GM21576 (cell line): ENCODE results near the gene THAP9.
"Not testable (repeated sequence)": the region's sequence is repeated elsewhere in the genome, so short reads cannot be mapped to it uniquely, and the experiment has no call there.

Source experiments
- ATAC-seq: cut with Tn5 transposase; IDR thresholded peaks from one replicate; pipeline ENCODE4 v1.9.1; 2021; ENCODE audit warnings: mild to moderate bottlenecking, moderate library complexity; ENCODE audit not compliant: unreplicated experiment

Gene THAP9

DNA sequence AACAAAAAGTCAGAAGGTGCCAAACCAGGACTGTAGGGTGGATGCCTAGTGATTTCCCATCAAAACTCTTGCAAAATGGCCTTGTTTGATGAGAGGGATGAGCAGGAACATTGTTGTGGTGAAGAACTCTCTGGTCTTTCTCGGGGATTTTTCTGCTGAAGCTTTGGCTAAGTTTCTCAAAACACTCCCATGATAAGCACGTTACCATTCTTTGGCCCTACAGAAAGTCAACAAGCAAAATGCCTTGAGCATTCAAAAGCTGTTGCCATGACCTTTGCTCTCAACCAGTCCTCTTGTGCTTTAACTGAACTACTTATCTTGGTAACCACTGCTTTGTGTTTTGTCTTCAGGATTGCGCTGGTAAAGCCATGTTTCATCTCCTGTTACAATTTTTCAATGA is 6.6 kb upstream of the THAP9 start:
- no peak for ATAC-seq

DNA sequence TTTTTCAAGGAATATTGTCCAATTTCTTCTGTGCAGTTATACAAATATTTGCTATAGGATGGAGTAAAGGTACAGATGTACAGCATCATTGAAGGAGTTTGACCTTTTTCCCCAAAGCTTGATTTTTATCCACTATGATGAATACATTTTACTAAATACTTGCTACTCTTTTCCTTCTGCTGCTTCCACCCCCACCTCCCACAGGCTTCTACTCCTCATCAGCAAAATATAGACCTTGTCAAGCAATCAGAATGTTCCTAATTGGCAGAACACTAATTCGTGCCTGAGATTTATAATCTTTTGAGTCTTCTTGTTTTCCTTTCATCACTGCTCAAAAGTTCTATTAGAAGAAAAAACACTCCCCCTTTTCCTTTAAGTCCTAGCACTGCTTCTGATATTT is 3.8 kb upstream of the THAP9 start:
- no peak for ATAC-seq

DNA sequence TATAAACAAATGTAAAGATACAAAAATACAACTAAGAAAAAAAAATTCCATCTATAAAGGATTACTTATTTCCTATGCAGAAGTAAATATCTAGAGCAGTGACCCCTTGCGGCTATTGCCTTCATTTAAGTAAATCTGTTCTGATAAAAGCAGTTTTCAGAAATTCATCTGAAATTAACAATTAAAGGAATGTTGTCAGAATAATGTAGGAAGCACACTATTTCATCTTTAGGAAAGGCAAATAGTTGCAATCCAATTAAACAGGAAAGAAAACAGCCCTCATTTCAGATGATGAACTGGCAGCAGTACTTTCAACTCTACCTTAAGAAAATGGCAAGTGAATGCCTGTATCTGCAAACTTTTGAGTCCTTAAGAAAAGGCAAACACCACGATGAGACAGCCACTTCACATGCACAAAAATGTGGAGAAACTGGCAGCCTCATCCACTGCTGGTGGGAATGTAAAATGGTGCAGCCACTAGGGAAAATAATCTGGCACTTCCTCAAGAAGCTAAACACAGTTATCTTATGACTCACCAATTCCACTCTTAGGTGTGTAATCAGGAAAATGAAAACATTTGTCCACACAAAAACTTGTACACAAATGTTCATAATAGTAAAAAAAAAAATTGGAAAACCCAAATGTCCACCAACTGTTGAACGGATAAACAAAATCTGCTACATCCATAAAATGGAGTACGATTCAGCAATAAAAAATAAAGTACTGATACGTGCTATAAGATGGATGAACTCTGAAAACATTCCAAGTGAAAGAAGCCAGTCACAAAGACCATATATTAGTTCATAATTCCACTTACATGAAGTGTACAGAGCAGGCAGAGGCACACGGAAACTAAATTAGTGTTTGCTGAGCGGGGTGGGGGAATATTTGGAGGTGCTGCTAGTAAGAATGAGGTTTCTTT is 2.0 kb upstream of the THAP9 start:
- ATAC-seq: no peak

DNA sequence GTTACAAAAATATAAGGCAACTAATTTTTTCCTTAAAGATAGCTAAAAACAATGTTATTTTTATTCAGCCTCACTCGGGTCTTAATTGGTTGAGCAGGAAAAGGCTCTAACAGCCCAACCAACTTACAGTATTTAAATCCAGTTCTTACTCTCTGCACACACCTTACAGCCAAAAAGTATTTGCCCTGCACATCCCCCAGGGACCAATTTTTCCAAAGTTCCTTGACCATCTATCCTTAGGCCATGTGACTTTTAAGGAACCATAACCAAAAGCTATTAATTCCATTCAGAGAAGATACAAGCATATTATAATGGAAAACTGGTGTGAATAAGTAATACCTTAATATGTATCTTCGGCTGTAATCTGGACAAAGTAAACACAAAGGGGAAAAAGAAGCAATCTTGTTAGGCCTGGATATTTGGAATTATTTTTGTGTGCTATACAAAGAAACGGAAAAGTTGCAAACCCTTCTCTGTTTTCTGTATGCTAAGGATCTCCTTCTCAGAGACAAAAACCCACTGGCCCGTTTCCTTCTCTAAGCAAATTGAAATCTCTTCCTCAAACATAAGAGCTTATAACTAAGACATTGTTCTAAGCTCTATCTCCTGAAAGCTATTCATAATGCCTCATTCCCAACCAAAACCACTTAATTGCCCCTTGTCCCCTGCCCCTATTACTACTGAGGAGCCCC is 1.0 kb upstream of the THAP9 start:
- ATAC-seq: no peak

DNA sequence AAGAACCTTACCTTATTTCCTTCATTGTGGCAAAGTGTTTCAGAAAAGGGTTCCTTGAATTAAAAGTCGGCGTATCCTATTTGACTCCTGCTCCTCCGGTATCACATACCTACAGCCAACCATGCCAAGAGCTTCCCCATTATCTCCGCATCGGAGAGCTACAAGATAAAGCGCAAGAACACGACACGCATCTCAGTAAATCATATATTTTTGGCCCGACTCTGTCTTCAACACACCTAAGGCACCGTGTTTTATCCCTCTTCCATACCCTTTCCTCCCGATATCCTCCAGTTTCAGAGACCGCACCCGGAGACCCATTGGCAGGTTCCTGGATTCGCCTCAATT is 497 bp upstream of the THAP9 start:
- ATAC-seq: peak; percentile 3

DNA sequence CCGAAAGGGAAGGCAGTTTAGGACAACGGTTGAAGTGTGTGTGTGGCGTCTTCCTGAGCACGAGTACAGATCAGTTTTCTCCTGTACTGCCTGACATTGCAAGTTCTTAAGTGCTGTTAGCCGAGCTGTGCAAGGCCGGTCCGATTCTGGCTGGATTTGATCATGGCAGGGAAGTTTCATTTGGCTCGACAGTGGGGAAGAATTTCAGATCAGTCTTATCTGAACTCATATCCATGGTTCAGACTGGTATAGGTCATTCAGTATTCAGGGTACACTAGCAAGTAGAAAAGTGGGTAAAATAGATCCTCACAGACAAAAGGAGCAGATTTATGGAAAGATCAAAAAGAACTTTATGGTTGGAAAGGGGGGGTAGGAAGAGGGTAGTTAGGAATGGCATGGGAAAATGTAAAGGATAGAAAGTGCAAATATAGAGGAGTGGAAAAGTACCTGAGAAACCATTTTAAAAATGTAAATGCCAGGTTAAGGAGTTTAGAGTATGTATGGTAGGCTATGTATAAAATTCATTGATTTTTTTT is 716 bp downstream of the THAP9 start:
- ATAC-seq: no peak

DNA sequence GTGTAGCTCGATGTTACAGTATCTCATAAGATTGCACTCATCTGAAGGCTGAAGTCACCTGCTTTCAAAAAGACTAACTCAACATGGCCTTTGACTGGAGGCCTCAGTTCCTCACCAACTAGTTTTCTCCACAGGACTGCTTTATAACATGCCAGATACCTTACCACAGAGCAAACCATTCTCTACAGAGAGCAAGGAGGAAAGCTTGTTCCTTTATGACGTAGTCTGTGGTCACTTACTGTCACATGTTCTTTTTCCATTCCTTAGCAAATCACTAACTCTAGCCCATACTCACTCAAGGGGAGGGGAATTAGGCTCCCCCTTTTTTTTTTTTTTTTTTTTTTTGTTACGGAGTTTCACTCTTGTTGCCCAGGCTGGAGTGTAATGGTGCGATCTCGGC is 3.2 kb downstream of the THAP9 start:
- ATAC-seq: no peak

DNA sequence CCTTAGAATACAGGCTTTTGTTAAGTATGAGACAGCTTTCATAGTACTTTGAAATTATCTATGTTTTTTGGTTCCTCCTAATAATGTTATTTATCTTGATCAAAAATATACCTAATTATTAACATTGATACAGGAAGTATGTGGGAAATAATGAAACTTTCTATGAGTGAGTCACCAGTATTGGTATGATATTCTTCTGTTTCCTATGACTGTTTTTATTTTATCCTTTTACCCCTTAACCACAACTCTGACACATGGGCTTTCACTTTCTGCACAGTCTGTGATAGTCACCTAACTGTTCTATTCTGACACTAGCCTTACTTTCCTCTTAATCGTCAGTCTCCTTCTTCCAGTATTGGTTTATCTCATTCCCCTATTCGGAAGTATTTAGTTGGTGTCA is 4.7 kb downstream of the THAP9 start:
- ATAC-seq: peak; percentile 49

DNA sequence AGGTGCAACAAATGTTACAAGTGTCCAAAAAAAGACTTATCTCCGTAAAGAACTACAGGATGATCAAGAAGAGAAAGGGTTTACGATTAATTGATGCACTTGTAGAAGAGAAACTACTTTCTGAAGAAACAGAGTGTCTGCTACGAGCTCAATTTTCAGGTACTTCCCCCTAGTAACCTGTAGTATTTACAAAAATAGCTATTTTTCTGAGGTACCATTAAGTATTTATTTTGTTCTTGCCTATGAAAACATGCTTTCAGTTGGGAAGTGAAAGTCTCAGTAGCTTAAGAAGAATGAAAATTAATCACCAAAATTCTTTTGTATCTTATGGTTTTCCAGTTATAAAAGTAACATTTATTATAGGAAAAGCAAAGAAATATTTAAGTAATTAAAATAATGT is 5.9 kb downstream of the THAP9 start:
- peak; percentile 47 for ATAC-seq

DNA sequence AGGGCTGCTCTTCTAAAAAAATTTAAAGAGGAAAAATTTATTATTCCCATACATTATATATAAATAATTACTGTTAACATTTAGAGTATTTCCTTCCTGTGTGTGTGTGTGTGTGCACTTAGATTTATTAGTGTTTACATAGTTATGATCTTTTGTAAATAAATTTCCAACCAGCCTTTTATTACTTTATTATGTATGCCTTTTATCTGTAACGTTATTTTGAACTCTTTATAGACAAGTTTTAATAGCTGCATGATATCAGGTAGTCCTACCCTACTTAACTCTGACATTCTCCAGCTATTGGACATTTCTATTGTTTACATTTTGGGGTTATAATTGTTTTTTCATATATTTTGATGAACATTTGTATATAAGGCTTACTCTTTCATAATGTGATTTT is 8.8 kb downstream of the THAP9 start:
- ATAC-seq: no peak

DNA sequence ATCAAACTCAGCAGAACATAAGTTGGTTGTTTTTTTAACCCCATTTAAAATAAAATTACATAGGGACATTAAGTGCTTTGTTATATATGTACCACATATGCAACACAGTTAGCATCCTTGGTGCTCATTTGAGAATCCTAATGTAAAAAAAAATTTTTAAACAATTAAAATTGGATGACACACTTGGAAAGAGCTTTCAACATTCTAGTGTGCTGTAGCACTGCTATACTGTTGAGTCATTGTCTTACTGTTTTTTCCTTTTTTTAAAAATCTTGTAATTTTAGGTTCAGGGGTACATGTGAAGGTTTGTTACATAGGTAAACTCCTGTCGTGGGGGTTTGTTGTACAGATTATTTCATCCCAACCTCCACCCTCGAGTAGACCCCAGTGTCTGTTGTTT is 12.8 kb downstream of the THAP9 start:
- ATAC-seq: no peak

DNA sequence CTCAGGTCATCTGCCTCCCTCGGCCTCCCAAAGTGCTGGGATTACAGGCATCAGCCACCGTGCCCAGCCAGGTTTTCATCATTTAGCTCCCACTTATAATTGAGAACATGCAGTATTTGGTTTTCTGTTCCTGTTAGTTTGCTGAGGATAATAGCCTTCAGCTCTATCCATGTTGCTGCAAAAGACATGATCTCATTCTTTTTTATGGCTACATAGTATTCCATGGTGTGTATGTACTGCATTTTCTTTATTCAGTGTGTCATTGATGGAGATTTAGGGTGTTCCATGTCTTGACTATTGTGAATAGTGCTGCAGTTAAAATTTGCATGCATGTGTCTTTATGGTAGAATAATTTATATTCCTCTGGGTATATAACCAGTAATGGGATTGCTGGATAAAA is 13.4 kb downstream of the THAP9 start:
- not testable (repeated sequence) for ATAC-seq

DNA sequence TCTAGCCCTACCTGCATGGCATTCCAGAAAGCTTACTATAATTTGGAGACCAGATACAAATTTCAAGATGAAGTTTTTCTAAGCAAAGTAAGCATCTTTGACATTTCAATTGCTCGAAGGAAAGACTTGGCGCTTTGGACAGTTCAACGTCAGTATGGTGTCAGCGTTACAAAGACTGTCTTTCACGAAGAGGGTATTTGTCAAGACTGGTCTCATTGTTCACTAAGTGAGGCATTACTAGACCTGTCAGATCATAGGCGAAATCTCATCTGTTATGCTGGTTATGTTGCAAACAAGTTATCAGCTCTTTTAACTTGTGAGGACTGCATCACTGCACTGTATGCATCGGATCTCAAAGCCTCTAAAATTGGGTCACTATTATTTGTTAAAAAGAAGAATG is 17.6 kb downstream of the THAP9 start:
- no peak for ATAC-seq

DNA sequence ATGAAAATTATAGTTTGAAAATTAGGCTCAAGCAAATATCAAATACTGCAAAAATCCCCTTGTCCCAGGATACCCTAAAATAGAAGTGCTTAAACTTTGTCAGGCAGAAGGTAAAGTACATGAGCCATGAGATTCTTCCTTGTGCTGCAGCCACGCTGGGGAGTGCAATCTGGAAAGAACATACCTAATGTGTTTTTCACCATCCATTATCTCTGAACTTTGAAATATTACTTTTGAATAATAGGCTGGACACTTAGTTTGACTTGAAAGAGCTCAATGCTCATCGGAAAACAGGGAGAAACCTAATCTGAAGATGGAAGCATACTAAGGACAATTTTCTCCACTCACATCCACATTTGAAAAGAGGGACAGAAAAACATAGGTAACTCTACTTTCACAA is 18.9 kb downstream of the THAP9 start:
- ATAC-seq: no peak

DNA sequence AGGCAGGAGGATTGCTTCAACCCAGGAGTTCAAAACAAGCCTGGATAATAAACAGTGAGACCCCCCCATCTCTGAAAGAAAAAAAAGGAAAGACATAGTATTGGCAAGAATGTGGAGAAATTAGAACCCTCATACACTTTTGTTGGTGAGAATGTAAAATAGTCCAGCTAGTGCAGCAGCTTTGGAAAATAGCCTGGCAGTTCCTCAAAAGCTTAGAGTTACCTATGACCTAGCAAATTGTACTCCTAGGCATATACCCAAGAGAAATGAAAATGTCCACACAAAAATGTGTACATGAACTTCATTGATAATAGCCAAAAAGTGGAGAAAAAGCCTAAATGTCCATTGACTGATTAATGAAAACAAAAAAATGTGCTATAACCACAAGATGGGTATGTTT is 21.3 kb downstream of the THAP9 start:
- ATAC-seq: no peak

DNA sequence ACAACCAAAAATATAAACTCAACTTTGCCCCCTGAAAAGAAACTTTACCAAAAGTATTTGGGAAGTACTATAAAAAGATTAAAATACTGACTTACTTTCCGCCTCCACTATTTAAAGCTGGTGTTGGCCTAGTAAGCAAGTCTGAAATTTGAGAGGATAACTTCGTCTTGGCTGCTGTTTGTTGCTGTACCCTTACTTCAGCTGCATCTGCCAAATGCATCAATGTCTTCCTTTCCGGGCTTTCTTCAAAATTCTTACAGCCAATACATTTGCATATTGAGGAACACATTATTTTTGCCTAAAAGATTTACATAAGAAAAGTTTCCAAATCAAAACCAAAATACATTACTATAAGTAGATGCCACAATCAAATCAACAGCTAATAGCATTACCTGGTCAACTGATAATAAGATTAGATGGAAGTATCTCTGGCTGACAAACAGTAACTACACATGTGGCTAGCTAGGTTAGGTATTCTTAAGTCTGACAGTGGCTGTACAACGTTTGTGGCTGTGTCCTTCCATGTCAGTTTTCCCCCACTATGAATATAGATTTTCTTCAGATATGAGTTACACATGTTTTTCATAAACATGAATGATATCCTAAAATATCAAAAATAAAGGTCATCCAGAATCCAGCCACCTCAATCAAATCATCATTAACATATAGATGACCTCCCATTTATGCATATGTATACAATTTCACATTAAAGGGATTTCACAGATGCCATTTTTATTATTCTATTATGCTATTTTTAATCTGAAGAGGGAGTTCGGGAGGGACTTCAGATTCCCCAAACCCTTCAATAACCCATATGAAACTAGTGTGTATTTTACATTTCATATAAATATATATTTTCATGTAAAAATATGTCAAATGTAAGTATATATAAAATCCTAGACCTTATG is 30.6 kb downstream of the THAP9 start:
- no peak for ATAC-seq

DNA sequence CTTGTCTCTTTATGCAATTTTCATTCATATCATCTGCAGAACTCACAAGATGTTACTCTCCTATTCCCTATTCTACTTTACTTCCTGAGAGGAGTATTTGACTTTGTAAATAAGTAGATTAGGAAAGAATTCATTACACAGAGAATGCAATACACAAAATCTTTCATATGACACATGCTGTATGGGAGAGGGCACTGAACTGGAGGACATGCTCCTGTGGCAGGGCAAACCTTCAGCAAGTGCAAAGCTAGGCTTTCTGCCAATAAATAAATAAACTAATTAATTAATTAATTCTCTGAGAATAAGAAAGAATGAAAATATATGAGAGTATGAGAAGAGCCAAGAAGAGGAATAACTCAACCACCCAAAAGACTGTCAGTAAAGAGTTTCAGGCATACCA is 33.9 kb downstream of the THAP9 start:
- ATAC-seq: no peak

DNA sequence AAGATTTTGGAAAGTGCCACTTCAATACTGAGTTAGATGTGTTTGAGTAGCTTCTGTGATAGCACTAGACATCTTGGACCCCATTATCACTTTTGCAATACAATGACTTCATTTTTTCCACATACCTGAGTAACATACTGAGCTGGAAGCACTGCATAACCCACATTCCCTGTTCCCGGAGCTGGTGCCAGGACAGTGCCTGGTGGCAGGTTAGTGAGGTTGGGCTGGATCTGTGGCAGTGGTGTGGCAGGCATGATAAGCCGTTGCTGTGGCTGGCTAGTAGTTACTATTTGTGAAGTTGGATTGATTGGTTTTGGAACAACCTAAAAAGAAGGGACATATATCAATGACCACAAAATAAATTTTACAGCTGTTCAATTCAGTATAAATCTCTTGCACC is 38.9 kb downstream of the THAP9 start:
- no peak for ATAC-seq

DNA sequence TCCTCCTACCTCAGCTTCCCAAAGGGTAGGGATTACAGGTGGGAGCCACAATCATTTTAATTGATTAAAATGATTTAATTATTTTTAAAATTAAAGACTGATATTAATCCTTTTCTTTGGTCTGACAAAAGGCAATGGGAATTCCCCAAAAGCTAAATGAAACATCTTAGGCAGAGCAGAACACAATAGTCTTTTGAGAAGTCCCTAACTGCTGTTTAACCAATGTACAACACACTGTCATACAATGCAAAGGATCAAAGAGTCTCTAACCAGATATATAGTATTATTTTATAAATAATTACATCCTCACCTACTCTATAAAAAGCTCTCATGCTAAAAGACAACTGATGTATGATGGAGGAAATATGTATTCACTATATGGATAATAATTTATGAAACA is 47.0 kb downstream of the THAP9 start:
- no peak for ATAC-seq

DNA sequence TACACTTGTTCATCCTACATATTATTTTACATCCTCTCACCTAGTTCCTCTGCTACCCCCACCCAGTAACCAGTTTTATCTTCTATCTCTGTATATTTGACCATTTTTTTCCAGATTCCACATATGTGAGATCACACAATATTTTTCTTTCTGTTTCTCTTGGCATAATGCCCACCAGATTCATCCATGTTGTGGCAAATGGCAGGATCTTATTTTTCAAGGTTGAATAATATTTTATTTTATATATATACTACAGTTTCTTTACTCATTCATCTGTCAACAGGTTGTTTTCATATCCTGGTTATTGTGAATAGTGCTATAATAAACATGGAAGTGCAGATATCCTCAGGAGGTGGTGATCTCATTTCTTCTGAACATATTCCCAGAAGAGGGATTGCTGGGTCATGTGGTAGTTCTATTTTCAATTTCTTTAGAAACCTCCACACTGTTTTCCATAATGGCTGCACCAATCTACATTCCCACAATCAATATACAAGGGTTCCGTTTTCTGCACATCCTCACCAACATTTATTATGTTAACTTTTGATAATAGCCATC is 48.2 kb downstream of the THAP9 start:
- no peak for ATAC-seq

DNA sequence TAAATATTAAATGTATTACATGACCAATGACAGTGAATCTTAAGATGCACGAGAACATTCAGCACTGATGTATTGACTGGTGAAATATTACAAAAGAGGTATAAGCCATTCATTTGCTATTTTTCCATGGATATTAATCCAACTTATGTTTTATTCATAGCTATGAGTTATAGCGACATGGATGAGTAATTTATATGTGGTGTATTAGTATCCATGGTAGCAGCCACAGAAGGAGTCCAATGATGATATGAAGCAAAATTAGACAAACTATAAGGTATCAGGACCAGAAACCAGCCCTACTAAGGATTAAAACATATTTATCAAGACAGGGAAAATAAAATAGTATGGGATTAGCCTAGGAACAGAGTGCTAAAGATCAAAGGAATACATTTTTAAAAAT is 50.7 kb downstream of the THAP9 start:
- no peak for ATAC-seq
